HG03103 (cell line): ENCODE results near the gene SETDB2.
A peak's percentile ranks its signal among the peaks of the same experiment; 100 is the strongest.

Experiments
- ATAC-seq: cut with Tn5 transposase; IDR thresholded peaks from one replicate; pipeline ENCODE4 v1.9.1; 2021; ENCODE audit warnings: low read depth; ENCODE audit not compliant: unreplicated experiment

SETDB2 gene

DNA sequence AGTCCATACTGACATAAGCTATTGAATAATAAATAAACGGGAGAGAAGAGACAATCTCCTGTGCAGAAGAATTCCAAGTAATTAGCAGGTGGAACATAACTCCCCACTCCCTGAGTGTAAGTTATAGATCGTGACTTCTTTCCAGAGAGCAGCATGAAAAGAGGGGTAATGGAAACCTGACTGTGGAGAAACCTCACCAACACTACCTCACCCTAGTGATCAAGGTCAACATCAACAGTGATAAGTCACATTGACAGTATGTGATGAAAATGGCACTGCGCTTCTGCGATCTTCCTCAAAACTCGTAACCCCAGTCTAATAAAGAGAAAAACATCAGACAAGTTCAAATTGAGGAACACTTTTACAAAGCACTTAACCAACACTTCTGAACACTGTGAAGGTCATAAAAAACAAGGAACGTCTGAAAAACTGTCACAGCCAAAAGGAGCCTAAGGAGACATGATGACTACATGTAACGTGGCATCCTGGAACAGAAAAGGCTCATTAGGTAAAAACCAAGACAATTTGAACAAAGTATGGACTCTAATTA, 20.0 kb upstream of the SETDB2 start:
- ATAC-seq = no peak

DNA sequence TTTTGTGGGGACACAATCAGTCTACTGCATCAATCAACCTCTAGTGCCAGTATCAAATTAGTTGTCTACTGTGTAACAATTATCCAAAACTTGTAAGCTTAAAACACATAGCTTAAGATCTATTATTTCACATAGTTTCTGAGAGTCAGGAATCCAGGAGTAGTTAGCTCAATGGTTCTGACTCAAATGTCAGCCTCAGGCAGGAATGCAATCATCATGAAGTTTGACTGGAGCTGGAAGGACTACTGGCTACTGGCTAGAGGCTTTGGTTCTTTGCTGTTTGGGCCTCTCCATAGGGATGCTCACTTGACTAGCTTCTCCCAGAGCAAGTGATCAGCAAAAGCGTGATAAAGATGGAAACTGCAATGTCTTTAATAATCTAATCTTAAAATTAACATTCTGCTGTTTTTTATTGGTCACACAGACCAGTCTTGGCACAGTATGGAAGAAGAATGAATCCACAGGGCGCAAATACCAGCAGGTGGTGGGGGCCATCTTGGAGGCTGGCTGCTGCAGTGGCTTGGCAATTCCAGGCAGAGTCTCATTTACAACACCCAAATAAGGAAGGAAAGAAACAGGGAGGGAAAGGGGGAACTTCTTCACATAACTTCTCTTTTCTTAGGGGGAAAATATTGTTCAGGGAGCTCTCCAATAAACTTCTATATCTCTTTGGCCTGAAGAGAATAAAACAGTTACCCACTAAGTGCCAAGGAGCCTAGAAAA, 15.9 kb upstream of the SETDB2 start:
- no peak for ATAC-seq

DNA sequence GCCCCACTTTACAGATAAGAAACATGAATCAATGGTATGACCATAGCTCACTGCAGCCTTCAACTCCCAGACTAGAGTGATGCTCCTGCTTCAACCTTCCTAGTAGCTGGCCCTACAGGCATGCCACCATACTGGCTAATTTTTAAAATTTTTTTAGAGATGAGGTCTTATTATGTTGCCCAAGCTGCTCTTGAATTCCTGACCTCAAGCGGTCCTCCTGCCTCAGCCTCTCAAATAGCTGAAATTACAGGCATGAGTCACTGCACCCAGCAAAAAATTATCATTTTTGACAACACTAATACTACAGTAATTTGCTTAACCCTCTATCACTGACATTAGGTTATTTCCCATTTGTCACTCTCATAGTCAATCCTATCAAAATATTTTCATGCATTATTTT, 15.0 kb upstream of the SETDB2 start:
- no peak for ATAC-seq

- ATAC-seq = no peak
Measured at GRCh38 chr13:49435992-49436391, 8.1 kb upstream of the SETDB2 start.

DNA sequence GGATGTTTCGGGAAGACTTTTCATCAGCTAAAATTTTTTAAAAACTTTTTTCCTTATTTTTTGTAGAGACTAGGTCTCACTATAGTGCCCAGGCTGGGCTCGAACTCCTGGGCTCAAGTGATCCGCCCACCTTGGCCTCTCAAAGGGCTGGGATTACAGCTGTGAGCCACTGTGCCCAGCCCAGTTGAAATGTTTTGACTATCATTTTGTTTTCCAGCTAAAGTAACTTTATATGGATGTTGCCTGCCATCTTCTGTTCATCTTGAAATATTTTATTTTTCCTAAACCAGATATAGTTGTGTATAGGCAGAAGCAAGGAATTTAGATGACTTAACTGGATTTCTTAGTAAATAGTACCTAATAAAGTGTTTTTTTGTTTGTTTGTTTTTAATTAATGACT, 7.2 kb upstream of the SETDB2 start:
- no peak for ATAC-seq

- no peak for ATAC-seq
Measured at GRCh38 chr13:49437705-49438104, 6.4 kb upstream of the SETDB2 start.

DNA sequence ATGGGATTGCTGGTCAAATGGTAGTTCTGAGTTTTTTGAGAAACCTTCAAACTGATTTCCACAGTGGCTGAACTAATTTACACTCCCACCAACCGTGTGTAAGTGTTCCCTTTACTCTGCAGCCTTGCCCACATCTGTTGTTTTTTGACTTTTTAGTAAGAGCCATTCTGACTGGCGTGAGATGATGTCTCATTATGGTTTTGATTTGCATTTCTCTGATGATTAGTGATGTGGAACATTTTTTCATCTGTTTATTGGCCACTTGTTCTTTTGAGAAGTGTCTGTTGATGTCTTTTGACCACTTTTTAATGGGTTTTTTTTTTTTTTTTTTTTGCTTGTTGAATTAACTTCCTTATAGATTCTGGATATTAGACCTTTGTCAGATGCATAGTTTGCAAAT, 4.5 kb upstream of the SETDB2 start:
- ATAC-seq = no peak

DNA sequence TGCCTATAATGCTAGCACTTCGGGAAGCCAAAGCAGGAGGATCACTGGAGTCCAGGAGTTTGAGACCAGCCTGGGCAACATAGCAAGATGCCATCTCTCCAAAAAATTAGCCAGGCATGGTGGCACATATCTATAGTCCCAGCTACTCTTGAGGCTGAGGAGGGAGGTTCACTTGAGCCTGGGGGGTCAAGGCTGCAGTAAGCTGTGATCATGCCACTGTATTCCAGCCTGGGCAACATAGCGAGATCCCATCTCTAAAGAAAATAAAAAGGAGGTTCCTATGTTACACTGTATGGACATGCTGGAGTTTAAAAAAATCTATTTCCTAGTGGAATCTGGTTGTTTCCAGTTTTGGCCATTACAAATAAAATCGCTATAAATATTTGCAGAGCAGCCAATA, 2.8 kb upstream of the SETDB2 start:
- ATAC-seq = no peak

DNA sequence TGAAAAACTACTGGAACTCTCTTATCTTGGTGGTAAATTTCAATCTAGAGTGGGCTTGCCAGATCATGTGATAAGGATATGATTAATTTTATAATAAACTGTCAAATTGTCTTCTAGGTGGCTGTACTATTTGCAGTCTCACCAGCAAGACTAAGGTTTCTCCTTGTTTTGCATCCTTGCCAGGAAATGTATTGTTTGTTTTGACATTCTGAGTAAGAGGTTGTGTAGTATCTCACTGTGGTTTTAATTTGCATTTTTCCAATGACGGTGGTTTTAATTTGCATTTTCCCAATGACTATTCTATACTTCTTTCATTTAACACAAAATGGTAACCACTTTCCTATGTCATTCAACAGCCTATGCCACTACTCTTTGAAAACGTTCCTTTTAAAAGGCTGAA, 2.2 kb upstream of the SETDB2 start:
- ATAC-seq = no peak

DNA sequence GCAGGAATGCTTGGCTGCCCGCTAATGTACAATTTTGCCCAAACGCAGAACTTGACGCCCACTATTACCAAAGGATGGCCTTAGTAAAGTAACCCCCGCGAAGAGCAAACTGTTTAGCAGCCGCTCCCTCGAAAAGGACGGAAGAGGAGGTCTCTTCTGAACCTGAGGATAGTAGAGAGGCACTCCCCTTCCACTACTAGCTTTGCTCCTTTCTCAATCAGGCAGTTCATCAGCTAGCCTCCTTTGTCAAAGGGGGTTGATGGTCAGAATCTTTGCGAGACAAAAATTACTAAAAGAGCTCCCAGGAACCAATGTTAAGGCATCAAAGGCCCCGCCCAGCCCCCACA, 744 bp upstream of the SETDB2 start:
- no peak for ATAC-seq

- no peak for ATAC-seq
Measured at GRCh38 chr13:49444524-49445395, 686 bp downstream of the SETDB2 start.

- ATAC-seq = no peak
Measured at GRCh38 chr13:49446473-49446872, 2.4 kb downstream of the SETDB2 start.

DNA sequence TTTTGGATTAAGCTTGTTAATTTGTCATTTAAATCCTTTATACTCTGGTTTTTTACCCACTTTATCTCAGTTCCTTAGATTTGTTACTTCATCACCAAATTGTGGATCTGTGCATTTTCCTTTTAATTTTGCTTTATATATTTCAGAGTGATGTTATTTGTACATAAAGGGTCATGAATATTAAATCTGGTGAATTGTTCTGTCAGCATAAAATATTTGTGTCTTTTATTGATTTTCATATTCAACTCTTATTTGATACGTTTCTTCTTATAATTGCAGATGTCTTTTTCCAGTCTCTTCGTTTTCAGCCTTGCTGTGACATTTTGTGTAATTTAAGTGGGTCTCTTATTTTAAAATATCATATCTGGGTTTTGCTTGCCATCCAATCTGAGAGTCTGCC, 4.7 kb downstream of the SETDB2 start:
- ATAC-seq = no peak

DNA sequence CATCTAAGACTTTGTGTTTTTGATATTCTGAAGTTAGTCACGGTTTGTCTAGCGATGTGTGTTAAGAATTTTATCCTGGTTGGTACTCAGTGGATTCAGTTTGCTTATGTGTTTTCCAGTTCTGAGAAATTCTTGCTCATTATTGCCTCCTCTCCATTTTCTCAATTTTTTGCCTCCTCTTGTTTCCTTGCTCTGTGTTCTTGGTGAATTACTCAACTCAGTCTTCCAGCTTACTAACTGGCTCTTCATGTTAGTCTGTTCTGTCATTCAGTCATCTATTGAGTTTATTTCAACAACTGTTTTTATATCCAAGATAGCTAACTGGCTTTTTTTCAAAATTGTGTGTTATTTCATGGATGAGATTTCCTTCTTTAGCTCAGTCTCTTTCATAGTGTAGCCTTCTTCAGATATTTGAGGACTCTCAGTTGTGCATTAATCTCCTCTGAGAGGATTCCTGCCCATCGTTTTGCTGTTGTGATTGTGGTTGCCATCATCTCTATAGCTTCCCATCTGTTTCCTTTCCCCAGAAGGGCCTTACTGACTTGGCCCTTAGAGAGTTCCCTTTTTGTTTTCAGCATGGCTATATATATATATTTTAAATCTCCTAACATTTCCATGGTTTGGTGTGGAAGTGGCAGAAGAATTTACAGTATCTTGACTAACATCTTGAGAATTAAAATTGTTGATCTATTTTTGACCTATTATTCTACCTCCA, 6.2 kb downstream of the SETDB2 start:
- no peak for ATAC-seq

GRCh38 chr13:49452725-49453457, 8.8 kb downstream of the SETDB2 start:
- no peak for ATAC-seq

- no peak for ATAC-seq
Measured at GRCh38 chr13:49453465-49453864, 9.4 kb downstream of the SETDB2 start.

GRCh38 chr13:49454388-49455006, 10.4 kb downstream of the SETDB2 start:
- ATAC-seq = peak; percentile 92

DNA sequence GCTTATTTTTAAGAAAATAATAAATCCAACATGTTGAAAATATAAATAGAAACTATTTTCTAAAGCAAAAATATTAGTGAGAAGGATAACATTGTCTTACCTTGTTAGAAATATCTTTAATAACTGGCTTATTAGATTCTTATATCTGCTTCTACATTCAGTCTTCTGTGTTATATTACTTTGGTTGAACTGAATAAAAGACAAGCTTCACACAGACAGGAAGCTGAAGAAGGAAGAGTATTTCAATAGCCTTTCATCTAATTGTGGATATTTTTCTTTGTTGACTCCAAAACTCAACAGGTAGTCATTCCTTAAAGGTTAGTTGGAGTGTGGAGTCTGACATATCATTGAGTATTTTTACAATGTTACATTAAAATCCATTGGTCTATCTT, 10.9 kb downstream of the SETDB2 start:
- ATAC-seq = no peak

- ATAC-seq = no peak
Measured at GRCh38 chr13:49456156-49456555, 12.1 kb downstream of the SETDB2 start.

DNA sequence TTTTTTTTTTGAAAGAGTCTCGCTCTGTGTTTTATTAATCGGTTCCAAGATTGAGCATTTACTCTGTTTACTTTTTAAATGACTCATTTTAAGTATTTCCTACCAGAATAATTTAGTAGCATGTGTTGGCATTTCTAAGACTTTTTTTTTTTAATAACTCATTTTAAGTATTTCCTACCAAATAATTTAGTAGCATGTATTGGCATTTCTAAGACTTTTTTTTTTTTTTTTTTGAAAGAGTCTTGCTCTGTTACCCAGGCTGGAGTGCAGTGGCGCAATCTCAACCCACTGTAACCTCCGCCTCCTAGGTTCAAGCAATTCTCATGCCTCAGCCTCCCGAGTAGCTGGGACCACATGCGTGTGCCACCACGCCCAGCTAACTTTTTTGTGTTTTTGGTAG, 13.1 kb downstream of the SETDB2 start:
- no peak for ATAC-seq
